Measurements from ENCODE around the gene CASP6. TPM values are rescaled to one million over a fixed set of nuclear protein-coding genes. Genes with fewer than 3 reads are reported as not detected.

The CASP6 gene
- total RNA-seq, 1 experiment from 2014 or later, result 69.8 TPM

GRCh38 chr4:109671350-109671749 lies 31.9 kb downstream of the CASP6 start:
- no peak for DNase-seq (ENCODE audit: low spot score)

GRCh38 chr4:109665783-109666485 lies 37.3 kb downstream of the CASP6 start:
- DNase-seq (ENCODE audit: low spot score), result no peak

- no peak for DNase-seq (ENCODE audit: low spot score)
Observed at GRCh38 chr4:109662771-109663170, 40.5 kb downstream of the CASP6 start.

DNA sequence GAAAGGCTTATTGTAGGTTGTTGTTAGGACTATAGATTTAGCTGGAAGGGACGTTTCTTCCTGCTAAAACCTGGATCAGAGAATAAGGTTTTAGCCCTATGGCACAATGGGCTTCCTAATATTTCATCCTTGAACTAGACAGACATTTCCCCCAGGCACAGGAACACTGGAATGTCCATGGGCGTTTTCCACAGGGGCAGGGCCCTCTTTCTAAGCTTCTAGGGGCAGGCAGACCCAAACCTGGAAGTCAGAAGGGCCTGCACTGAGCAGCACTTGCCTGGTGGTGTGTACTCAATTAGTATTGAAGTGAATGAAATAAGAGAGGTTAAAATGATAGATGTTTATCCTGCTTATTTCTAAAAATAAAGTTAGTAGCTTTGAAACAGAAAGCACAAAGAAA lies 41.1 kb downstream of the CASP6 start:
- DNase-seq (ENCODE audit: low spot score), result no peak

DNA sequence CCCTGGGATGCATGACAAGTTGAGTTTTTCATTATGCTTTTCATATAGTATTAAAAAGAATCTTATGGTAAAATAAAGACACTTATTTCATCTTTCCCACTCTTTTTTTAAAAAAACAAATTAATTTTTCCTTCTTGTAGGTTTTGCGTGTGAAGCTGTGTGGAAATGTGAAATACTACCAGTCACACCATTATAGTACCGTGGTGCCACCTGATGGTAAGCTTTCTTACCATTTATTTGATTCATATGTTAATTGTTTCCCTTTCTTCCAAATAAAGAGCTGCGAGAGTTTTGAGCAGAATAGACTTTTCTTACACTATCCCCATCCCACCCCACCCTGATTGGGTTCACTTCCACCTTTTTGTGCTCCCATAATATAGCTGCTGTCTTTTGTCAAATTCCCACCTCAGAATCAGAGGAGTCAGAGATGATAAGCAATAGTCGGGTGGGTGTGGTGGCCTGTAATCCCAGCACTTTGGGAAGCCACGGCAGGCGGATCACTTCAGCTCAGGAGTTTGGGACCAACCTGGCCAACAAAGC lies 44.3 kb downstream of the CASP6 start:
- no peak for DNase-seq (ENCODE audit: low spot score)

GRCh38 chr4:109657854-109658418 lies 45.3 kb downstream of the CASP6 start:
- DNase-seq (ENCODE audit: low spot score), result no peak

GRCh38 chr4:109655396-109655795 lies 47.8 kb downstream of the CASP6 start:
- no peak for DNase-seq (ENCODE audit: low spot score)

- DNase-seq (ENCODE audit: low spot score), result no peak
Observed at GRCh38 chr4:109649872-109650271, 53.4 kb downstream of the CASP6 start.

- no peak for DNase-seq (ENCODE audit: low spot score)
Observed at GRCh38 chr4:109648997-109649575, 54.2 kb downstream of the CASP6 start.

DNA sequence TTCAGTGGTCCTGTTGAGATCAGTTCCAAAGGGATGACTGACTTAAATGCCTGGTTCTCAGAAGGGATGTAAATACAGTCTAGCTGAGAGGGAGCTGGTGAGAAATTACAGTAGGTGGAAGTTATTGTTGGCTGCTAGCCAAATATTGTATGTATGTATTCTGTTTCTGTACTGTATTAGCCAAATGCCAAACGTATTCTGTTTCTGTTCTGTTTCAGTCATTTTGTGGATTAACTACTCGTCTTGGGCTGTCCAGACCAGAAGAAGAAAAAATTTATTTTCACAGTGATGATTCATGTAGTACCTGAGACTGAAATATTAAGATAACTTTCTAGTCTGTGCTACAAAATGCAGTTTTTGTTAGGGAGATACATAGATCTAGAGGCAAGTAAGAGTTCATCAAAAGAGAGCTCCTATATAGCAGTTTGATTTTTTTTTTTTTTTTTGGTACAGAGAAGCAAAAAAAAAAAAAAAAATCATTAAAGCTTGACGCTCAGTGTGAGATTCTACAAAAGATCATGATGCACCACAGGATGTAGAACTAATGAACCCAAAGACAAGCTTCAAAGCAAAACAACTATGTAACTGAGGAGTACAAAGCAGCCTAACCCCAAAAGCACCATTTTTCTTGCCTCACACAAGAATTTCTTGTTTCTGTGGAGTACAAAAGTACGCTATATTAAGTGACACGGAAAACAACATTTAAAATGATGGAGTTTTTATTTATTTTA lies 54.8 kb downstream of the CASP6 start:
- no peak for DNase-seq (ENCODE audit: low spot score)

DNA sequence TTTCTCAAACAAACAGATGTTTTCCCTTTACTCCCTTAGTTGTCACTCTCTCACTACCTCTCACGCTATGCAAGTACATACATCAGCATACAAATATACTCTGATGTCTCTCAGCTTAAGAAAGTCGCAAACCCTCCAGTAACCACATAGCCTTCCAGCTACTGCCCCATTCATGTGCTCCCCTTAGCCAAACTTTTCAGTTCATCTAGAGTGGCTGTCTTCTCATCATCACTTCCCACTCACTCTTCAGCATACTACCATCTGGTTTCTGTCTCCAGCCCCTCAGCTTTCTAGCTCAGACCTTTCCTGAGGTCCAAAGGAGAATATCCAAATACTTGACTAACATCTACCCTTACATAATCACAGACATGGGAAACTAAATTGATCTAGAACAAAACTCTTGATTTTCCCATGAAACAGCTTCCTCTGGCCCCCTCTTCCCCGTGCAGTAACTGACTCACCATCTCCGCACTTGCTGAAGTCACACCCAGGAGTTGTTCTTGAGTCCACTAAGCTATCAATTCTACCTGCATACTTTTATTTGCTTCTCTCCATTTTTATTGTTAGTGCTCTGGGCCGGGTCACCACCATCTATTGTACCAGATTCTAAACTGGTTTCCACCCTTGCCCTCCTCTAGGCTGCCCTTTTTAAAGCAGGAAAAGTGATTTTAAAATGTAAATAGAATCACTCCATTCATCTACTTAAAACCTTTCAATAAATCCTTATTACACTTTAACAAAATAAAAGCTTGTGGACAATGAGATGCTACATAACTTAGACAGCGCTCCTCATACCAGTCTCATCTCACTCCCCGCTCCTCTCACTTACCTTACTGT lies 57.2 kb downstream of the CASP6 start:
- DNase-seq (ENCODE audit: low spot score), result no peak

- DNase-seq (ENCODE audit: low spot score), result no peak
Observed at GRCh38 chr4:109640644-109641043, 62.6 kb downstream of the CASP6 start.

Other genes starting within 250 kb of the CASP6 start
- 11.1 and 51.0 TPM in 2 replicates for gene MCUB, start 143.2 kb downstream of the CASP6 start, total RNA-seq (2014; rRNA removed; shearing (Covaris generic))
- gene PLA2G12A, start 26.6 kb upstream of the CASP6 start, total RNA-seq (2014; rRNA removed; shearing (Covaris generic)), result 38.0 and 89.1 TPM in 2 replicates
- 202 and 206 TPM in 2 replicates for gene CFI, start 98.6 kb upstream of the CASP6 start, total RNA-seq (2014; rRNA removed; shearing (Covaris generic))
- gene GAR1, start 112.3 kb upstream of the CASP6 start, total RNA-seq (2014; rRNA removed; shearing (Covaris generic)), result 4.1 and 13.7 TPM in 2 replicates
- not detected in 2 replicates for gene RRH, start 124.5 kb upstream of the CASP6 start, total RNA-seq (2014; rRNA removed; shearing (Covaris generic))
- gene LRIT3, start 144.7 kb upstream of the CASP6 start, total RNA-seq (2014; rRNA removed; shearing (Covaris generic)), result not detected in 2 replicates
- gene EGF, start 209.4 kb upstream of the CASP6 start, total RNA-seq (2014; rRNA removed; shearing (Covaris generic)), result 10.3 and 11.8 TPM in 2 replicates

All from H4 (cell line).